Uterus (tissue), 4 donors: ENCODE results near the gene N4BP3. TPM values are rescaled to one million over a fixed set of nuclear protein-coding genes. Genes with fewer than 3 reads are reported as not detected.

Source experiments
- DNase-seq, 2 donors: peaks; one replicate each; pipeline ENCODE4 v3.0.0-alpha.2; 2019 to 2020
- H3K27ac ChIP-seq, 2 donors: fragments of 200-600 bp; sonication (generic); 1 replicate in 1 of 2; 2 replicates in 1 of 2; pipeline ENCODE4 v1.5.1; 2016 to 2018
- H3K27me3 ChIP-seq, 2 donors: fragments of 200-600 bp; sonication (generic); one replicate each; pipeline ENCODE4 v1.5.1; 2018 to 2019; ENCODE audit warnings: control low read depth in 1 of 2
- H3K36me3 ChIP-seq, 2 donors: fragments of 200-600 bp; sonication (generic); one replicate each; pipeline ENCODE4 v1.5.1; 2019; ENCODE audit warnings: control low read depth in 1 of 2
- H3K4me1 ChIP-seq, 2 donors: fragments of 200-600 bp; sonication (generic); one replicate each; pipeline ENCODE4 v1.5.1; 2018 to 2019; ENCODE audit warnings: control low read depth in 1 of 2
- H3K4me3 ChIP-seq, 2 donors: fragments of 200-600 bp; sonication (generic); 1 replicate in 1 of 2; 2 replicates in 1 of 2; pipeline ENCODE4 v1.5.1; 2018 to 2019; ENCODE audit warnings: mild to moderate bottlenecking in 1 of 2
- H3K9me3 ChIP-seq, 2 donors: fragments of 200-600 bp; sonication (generic); one replicate each; pipeline ENCODE4 v1.5.1; 2019; ENCODE audit warnings: control low read depth in 1 of 2
- POLR2A ChIP-seq, 2 donors: fragments of 450-650 bp; IDR thresholded peaks; one replicate each; pipeline ENCODE4 v1.6.1; 2016; ENCODE audit warnings: antibody characterized with exemption in 2 of 2, mild to moderate bottlenecking in 1 of 2, moderate library complexity in 1 of 2
- intact Hi-C: fragments of 100-400 bp; cut with DNase I; formaldehyde crosslinking; loops from one replicate; pipeline ENCODE4 v1.15.1; 2023; ENCODE audit warnings: low total_unique reads
- total RNA-seq, 4 donors: library from RNA; depleted of rRNA in 3 of 4; stranded (reverse); fragments of >200 nt in 3 of 4; gene quantifications; one replicate each; pipeline versions ENCODE4 v1.1.0 to v1.2.4, GENCODE V29; 2014 to 2023
- TF ChIP-seq, protein P1 (sequence below), 4 experiments: fragments of 200-600 bp in 2 of 4; fragments of 450-650 bp in 2 of 4; sonication (generic) in 2 of 4; IDR thresholded peaks; one replicate each; pipeline ENCODE4 v1.5.1; 2016 to 2019; ENCODE audit warnings: antibody characterized with exemption in 4 of 4, mild to moderate bottlenecking in 2 of 4, moderate library complexity in 1 of 4
- donor health status: DM: yes; HTN: yes; CAD: no.

Gene N4BP3, protein sequence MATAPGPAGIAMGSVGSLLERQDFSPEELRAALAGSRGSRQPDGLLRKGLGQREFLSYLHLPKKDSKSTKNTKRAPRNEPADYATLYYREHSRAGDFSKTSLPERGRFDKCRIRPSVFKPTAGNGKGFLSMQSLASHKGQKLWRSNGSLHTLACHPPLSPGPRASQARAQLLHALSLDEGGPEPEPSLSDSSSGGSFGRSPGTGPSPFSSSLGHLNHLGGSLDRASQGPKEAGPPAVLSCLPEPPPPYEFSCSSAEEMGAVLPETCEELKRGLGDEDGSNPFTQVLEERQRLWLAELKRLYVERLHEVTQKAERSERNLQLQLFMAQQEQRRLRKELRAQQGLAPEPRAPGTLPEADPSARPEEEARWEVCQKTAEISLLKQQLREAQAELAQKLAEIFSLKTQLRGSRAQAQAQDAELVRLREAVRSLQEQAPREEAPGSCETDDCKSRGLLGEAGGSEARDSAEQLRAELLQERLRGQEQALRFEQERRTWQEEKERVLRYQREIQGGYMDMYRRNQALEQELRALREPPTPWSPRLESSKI
- 1 to 10 TPM in 3 of 4 donors, under 1 TPM in 1; 0.59 to 9.6 (median 1.6) TPM for total RNA-seq

DNA sequence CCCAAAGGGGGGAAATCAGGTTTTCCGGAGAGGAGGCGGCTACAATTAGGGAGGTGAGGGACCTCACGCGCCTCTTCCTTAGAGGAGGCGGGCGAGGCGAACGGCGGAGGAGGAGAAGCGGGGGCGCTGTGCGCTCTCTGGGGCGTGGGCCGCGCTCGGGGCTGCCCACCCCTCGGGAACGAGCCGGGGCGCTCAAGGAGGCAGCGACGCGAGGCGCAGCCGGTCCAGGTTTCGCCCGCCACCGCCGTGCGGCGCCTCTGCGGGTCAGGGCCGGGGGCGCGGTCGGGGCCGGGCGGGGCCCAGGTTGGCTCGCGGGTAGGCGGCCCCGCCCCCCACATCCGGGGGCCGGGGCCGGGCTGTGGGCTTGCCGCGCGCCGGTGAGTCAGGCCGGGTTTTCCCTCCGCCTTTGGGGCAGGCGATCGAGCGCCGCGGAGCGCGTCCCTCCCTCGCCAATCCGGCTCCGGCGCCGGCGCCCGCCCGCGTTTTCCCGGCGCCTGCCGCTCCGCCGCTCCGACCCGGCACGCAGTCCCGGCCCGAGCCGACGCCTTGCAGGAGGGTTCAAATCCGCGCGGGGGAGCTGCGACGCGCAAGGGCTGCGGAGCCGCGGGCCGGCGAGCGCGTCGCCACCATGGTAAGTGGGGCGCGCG lies at the start of gene N4BP3:
Gene N4BP3, plus strand, starts transcription at position 392 of the 647 bp plus-strand sequence. CDS start 6,052 bp downstream, outside the sequence.
- intact Hi-C loops, result no loop called here
- no peaks in the 10 kb centered on the region for H3K36me3 ChIP-seq
- H3K4me1 ChIP-seq, result peaks cover 0 to 11% of the 10 kb centered on the region in 2 donors
- peak within 1 kb of the TSS in 1 of 2 donors; percentile 2 for H3K4me3 ChIP-seq
- H3K9me3 ChIP-seq, result no peaks in the 10 kb centered on the region
- H3K27ac ChIP-seq, result no peak within 1 kb of the TSS
- no peaks in the 10 kb centered on the region for H3K27me3 ChIP-seq
- peak in 1 of 2 donors; percentile 30 for TF ChIP-seq POLR2A (IDR thresholded peaks at IDR 0.05)
- TF ChIP-seq, protein P1, sequence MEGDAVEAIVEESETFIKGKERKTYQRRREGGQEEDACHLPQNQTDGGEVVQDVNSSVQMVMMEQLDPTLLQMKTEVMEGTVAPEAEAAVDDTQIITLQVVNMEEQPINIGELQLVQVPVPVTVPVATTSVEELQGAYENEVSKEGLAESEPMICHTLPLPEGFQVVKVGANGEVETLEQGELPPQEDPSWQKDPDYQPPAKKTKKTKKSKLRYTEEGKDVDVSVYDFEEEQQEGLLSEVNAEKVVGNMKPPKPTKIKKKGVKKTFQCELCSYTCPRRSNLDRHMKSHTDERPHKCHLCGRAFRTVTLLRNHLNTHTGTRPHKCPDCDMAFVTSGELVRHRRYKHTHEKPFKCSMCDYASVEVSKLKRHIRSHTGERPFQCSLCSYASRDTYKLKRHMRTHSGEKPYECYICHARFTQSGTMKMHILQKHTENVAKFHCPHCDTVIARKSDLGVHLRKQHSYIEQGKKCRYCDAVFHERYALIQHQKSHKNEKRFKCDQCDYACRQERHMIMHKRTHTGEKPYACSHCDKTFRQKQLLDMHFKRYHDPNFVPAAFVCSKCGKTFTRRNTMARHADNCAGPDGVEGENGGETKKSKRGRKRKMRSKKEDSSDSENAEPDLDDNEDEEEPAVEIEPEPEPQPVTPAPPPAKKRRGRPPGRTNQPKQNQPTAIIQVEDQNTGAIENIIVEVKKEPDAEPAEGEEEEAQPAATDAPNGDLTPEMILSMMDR (IDR thresholded peaks at IDR 0.05), result no peak
- no peak for DNase-seq

DNA sequence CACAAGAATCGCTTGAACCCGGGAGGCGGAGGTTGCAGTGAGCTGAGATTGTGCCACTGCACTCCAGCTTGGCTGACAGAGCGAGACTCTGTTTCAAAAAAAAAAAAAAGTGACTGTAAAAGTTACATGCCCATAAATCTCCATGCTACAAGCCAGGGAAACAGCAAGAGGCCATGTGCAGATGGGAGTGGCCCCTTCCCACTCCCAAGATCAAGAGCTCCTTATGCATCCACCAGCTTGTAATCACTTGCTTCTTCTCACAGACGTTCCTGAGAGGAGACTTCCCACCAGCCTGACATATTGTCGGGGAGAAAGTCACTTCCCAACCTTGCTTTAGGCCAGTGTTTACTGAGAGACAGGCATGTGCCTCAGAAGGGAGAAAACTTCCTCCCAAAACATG lies 45.6 kb upstream of the N4BP3 start:
- TF ChIP-seq POLR2A (IDR thresholded peaks at IDR 0.05), result no peak
- TF ChIP-seq, protein P1 (IDR thresholded peaks at IDR 0.05), result no peak
- intact Hi-C loops, result no loop called here
- Histone ChIP-seq H3K4me1 (no peaks in the 10 kb centered on the region), H3K9me3 (no peaks in the 10 kb centered on the region), H3K36me3 (no peaks in the 10 kb centered on the region), H3K27me3 (no peaks in the 10 kb centered on the region), H3K4me3 (no peak overlapping the region), H3K27ac (no peak overlapping the region)
- DNase-seq, result no peak

DNA sequence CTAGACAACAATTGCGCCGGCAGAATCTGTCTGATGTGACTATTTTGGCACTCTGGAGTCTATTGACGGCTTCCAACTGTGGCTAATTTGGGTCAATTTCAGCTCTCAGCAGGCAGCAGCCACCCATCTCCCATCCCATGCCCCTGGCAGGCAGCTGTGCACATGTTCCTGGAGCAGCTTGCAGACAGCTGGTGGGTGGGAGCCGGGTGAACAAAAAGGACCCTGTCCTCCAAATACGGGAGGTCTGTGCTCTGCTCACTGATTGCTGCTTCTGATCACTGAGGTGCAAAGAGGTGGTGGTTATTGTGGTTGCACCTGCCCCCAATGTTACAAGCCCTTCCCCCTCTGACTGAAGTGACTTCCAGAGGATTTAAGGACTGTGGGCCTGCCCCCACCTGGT lies 45.0 kb upstream of the N4BP3 start:
- TF ChIP-seq, protein P1 (IDR thresholded peaks at IDR 0.05), result no peak
- TF ChIP-seq POLR2A (IDR thresholded peaks at IDR 0.05), result no peak
- H3K9me3 ChIP-seq, result no peaks in the 10 kb centered on the region
- no peak overlapping the region for H3K4me3 ChIP-seq
- no peaks in the 10 kb centered on the region for H3K36me3 ChIP-seq
- H3K27me3 ChIP-seq, result no peaks in the 10 kb centered on the region
- intact Hi-C loops, result no loop called here
- DNase-seq, result no peak
- no peaks in the 10 kb centered on the region for H3K4me1 ChIP-seq
- no peak overlapping the region for H3K27ac ChIP-seq

DNA sequence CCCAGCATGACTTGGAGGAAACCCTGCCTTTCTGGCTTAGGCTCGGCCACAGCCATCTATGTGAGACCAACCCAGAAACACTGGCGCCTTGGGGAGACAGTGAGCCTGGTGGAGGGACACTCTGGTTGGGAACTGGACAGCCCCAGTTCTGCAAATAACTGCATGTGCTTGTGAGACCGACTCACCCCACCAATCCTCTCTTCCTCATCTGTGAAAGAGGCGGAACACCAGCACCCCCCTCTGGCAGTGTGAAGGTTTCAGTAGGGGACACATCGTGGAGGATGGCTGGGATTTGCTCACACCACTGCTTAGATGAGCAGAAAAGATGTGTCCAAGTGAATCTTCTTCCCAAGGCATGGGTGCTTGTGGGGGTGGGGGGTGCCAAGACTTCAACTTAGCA lies 43.4 kb upstream of the N4BP3 start:
- intact Hi-C loops, result loop anchor here (5.0 kb wide), 1 partner anchor 92 kb away; no protein-coding TSS in a partner anchor
- no peak overlapping the region for H3K4me3 ChIP-seq
- H3K36me3 ChIP-seq, result no peaks in the 10 kb centered on the region
- DNase-seq, result no peak
- H3K27ac ChIP-seq, result no peak overlapping the region
- H3K4me1 ChIP-seq, result no peaks in the 10 kb centered on the region
- no peaks in the 10 kb centered on the region for H3K9me3 ChIP-seq
- H3K27me3 ChIP-seq, result no peaks in the 10 kb centered on the region
- TF ChIP-seq, protein P1 (IDR thresholded peaks at IDR 0.05), result no peak
- TF ChIP-seq POLR2A (IDR thresholded peaks at IDR 0.05), result no peak

DNA sequence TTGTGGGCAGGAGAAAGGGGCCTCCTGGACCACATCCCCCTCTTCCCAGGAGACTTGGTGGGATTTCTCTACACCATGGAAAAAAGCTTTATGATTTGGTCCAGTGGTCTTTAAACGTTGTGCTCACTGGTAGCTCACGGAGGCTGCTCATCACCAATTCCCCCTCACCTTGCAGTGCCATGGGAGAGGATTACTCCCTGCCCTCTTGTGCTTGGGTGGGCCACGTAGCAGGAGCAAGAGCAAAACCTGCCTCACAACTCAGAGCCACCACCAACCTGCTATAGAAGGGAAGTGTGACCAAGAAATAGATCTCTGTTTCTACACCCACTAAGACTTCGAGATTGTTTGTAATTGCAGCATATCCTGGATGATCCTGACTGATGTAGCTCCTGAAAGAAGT lies 42.2 kb upstream of the N4BP3 start:
- Histone ChIP-seq H3K4me1 (no peaks in the 10 kb centered on the region), H3K36me3 (no peaks in the 10 kb centered on the region), H3K9me3 (no peaks in the 10 kb centered on the region), H3K27me3 (no peaks in the 10 kb centered on the region), H3K27ac (no peak overlapping the region), H3K4me3 (no peak overlapping the region)
- TF ChIP-seq, protein P1 (IDR thresholded peaks at IDR 0.05), result no peak
- TF ChIP-seq POLR2A (IDR thresholded peaks at IDR 0.05), result no peak
- intact Hi-C loops, result loop anchor here (5.0 kb wide), 1 partner anchor 91 kb away; no protein-coding TSS in a partner anchor
- no peak for DNase-seq
